AG04449 (cell line): ENCODE results near the gene ZNF48.
A peak's percentile ranks its signal among the peaks of the same experiment; 100 is the strongest.

Source experiments
- CTCF ChIA-PET: fragments of 350-600 bp; formaldehyde crosslinking; extraction: SDS; loops from one replicate; lab custom pipeline; 2021; ENCODE audit warnings: antibody characterized with exemption; lab: Yijun Ruan, JAX
- POLR2A ChIA-PET: fragments of 400-600, 350-600 bp; formaldehyde crosslinking; extraction: SDS; loops from one replicate; lab custom pipeline; 2020; ENCODE audit warnings: antibody characterized with exemption, inconsistent platforms; lab: Yijun Ruan, JAX
- DNase-seq: peaks from one replicate; pipeline ENCODE4 v3.0.0-alpha.2; 2010; ENCODE audit warnings: low read depth, low spot score
- H3K4me3 ChIP-seq: 2 replicates; pipeline ENCODE4 v1.5.1; 2011; ENCODE audit warnings: low read depth, mild to moderate bottlenecking, control low read depth, low read length
- TF ChIP-seq, protein P1 (sequence below): IDR thresholded peaks from one replicate; pipeline ENCODE4 v1.5.1; 2011; ENCODE audit warnings: mild to moderate bottlenecking, moderate library complexity, low read length, control low read depth, inconsistent platforms; ENCODE audit not compliant: insufficient read depth; ENCODE audit errors: missing control alignments

Gene ZNF48

DNA sequence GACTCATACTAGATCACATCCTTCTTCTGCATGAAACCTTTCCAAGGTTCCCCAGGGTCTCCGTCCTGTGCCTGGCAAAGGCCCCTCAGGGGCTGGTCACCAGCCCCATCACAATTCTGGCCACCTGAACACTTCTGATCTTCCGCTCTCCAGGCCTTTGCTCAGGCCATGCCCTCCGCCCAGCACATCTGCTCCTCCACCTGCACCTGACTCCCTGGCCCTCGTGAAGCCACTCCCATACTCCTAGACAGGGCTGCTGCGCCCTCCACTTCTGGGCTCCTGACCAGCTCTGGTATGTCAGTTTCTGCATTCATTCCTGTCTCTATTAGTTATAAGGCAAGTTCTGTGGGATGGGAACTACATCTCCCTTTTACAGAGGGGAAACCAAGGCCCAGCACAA is 22.5 kb upstream of the ZNF48 start:
- no peak overlapping the region for H3K4me3 ChIP-seq
- TF ChIP-seq, protein P1, sequence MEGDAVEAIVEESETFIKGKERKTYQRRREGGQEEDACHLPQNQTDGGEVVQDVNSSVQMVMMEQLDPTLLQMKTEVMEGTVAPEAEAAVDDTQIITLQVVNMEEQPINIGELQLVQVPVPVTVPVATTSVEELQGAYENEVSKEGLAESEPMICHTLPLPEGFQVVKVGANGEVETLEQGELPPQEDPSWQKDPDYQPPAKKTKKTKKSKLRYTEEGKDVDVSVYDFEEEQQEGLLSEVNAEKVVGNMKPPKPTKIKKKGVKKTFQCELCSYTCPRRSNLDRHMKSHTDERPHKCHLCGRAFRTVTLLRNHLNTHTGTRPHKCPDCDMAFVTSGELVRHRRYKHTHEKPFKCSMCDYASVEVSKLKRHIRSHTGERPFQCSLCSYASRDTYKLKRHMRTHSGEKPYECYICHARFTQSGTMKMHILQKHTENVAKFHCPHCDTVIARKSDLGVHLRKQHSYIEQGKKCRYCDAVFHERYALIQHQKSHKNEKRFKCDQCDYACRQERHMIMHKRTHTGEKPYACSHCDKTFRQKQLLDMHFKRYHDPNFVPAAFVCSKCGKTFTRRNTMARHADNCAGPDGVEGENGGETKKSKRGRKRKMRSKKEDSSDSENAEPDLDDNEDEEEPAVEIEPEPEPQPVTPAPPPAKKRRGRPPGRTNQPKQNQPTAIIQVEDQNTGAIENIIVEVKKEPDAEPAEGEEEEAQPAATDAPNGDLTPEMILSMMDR = no peak
- POLR2A ChIA-PET = no interaction called here
- no peak for DNase-seq
- CTCF ChIA-PET = no interaction called here

DNA sequence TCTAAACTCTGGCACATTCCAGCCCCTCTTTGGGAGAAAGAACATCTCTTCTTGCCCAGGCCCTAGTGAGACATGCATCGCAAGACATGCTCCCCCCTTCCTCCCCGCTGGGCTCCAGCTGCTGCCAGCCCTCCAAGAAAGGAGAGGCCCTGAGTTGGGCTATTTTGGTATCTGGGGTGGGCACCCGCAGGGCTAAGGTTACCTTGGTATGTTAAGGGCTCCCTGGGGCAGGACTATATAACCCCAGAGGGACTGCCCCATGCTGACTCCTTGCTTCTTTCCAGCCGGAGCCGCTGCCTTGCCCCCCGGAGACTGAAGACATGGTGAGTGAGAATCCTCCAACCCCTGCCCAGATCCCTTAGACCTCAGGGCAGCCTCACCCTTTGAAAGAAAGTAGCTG is 20.7 kb upstream of the ZNF48 start, which contains the start of gene MYL11:
MYL11 (plus strand) TSS at position 265 of the 400 bp plus-strand sequence; CDS start at position 321, 56 bp downstream.
- TF ChIP-seq, protein P1 = no peak
- H3K4me3 ChIP-seq = no peak within 1 kb of the TSS
- ChIA-PET POLR2A (no interaction called here), CTCF (no interaction called here)
- no peak for DNase-seq

DNA sequence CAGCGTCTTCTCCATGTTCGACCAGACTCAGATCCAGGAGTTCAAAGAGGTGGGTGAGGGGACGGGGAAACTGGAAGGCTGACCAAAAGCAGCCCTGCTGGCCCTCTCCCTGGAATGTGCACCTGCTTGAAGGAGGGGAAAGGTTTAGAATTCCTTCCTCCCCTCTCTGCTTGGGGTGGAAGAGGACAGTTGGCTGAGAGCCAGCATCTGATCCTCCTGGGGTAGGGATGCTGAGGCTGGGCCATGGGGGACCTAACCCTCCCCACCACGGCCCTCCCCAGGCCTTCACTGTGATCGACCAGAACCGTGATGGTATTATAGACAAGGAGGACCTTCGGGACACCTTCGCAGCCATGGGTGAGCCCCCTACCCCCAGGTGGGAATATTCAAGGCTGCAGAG is 19.4 kb upstream of the ZNF48 start:
- ChIA-PET CTCF (interaction anchor here (1.2 to 3.3 kb wide), 2 partner anchors 33 to 36 kb away, joined by 4 to 12 read pairs; no protein-coding TSS in a partner anchor), POLR2A (no interaction called here)
- H3K4me3 ChIP-seq = no peak overlapping the region

DNA sequence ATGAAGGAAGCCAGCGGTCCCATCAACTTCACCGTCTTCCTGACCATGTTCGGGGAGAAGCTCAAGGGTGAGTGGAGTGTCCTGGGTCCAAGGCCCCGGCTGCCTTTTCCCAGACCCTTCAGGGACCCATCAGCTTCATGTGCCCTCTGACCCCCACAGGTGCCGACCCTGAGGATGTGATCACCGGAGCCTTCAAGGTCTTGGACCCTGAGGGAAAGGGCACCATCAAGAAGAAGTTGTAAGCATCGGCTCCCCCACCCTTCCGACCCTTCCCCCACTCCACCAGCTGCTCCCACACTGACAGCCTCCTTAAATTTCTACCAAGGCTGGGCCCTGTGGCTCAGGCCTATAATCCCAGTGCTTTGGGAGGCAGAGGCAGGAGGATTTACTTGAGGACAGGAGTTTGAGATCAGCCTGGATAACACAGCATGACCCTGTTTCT is 18.7 kb upstream of the ZNF48 start:
- TF ChIP-seq, protein P1 = no peak
- CTCF ChIA-PET = interaction anchor here (1.2 to 3.3 kb wide), 3 partner anchors 18 to 35 kb away, joined by 4 to 12 read pairs (median 9); partner anchors contain the start of gene ZNF48
- no peak for DNase-seq
- POLR2A ChIA-PET = interaction anchor here (0.6 kb wide), 1 partner anchor 20 kb away, joined by 4 read pairs; no protein-coding TSS in a partner anchor
- H3K4me3 ChIP-seq = no peak overlapping the region

More for the DNA sequence above, 19.4 kb upstream of the ZNF48 start:
- TF ChIP-seq, protein P1 = no peak
- no peak for DNase-seq

DNA sequence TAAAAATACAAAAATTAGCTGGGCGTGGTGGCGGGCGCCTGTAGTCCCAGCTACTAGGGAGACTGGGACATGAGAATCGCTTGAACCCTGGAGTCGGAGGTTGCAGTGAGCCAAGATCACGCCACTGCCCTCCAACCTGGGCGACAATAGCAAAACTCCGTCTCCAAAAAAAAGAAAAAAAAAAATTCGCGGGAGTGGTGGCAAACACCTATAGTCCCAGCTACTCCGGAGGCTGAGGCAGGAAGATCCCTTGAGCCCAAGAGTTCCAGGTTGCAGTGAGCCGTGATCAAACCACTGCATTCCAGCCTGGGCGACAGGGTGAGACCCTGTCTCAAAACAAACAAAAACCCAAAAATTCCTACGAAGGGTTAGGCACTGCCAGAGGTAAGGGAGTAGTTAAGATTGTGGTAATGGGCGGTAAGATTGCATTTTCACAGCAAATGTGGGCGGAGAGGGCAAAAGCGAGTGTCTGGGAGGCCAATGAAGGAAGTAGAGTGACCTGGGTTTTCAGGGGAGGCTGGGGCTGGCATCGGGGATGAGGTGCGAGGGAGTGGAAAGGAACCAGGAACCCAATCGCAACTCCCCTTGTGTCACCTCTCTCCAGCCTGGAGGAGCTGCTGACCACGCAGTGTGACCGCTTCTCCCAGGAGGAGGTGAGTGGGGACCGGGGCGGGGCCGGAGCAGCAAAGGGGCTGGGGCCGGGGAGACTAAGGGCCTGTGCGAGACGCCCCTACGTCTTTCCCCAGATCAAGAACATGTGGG is 18.0 kb upstream of the ZNF48 start:
- H3K4me3 ChIP-seq = peak overlapping the region; percentile 58
- TF ChIP-seq, protein P1 = no peak
- no peak for DNase-seq
- ChIA-PET POLR2A (interaction anchor here (0.6 kb wide), 1 partner anchor 19 kb away, joined by 4 read pairs; no protein-coding TSS in a partner anchor), CTCF (interaction anchor here (2.4 to 3.3 kb wide), 2 partner anchors 17 to 32 kb away, joined by 9 to 12 read pairs; partner anchors contain the start of gene ZNF48)

DNA sequence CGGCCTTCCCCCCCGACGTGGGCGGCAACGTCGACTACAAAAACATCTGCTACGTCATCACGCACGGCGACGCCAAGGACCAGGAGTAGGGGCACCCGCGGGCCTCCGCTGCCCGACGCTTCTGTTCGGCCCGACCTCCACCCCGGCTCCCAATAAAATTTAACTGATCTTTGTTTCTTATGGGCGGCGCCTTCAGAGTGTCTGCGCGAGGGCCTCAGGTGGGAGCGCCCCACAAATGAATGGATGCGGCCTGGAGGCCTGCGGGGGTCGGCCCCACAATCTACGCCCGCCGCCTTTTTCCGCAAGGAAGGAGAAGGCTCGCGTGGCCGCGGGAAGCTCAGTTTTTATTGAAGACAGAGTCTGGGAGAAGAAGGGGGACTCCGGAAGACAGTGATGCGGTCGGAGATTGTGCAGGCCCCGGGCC is 17.4 kb upstream of the ZNF48 start:
- DNase-seq = no peak
- ChIA-PET CTCF (interaction anchor here (2.4 to 3.3 kb wide), 2 partner anchors 16 to 32 kb away, joined by 9 to 12 read pairs; partner anchors contain the start of gene ZNF48), POLR2A (interaction anchor here (1.2 kb wide), 1 partner anchor 17 kb away, joined by 4 read pairs; the partner anchor contains the start of gene ZNF48)
- H3K4me3 ChIP-seq = peak overlapping the region; percentile 58
- TF ChIP-seq, protein P1 = no peak
